GM19023 (cell line): ENCODE measurements around the gene RFX2.
"Not testable (repeated sequence)": the region's sequence is repeated elsewhere in the genome, so short reads cannot be mapped to it uniquely, and the experiment has no call there.

ENCODE experiments used
- ATAC-seq: cut with Tn5 transposase; IDR thresholded peaks from one replicate; pipeline ENCODE4 v1.9.1; 2021; ENCODE audit warnings: mild to moderate bottlenecking, moderate library complexity; ENCODE audit not compliant: unreplicated experiment

The RFX2 gene

GRCh38 chr19:5974721-5975387, 135.4 kb downstream of the RFX2 start:
- no peak for ATAC-seq

DNA sequence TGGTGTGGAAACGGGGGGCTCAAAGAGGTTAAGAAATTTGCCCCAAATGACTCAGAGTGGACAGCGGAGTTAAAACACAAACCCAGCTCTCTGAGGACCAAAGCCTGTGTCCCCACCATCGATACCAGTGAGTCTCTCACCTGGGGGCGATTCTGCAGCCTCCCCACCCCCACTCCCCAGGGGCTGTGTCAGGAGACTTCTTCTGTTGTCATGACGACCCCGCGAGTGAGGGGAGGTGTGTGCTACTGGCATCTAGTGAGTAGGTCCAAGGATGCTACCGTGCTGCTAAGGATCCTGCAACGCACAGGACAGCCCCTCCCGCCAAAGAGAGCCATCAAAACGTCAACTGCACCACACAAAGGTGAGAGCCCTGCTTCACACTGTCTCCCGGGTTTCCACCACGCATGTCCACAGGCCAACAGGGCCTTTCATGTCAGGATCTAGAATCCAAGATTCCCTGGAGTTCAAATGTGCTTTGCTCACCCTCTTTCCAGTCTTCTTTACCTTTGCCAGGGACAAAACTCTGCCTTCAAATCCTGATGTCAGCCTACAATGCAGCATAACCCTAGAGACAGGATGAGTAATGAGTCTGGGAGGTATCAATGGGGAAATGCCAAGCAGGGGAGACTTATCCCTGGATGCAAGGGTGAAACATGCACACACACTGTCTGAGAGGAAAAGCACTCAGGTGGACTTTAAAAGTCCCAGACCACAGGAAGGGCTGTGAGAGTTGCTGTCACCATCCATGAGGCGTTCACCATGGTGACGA, 136.2 kb downstream of the RFX2 start:
- no peak for ATAC-seq

GRCh38 chr19:5973376-5973775, 136.9 kb downstream of the RFX2 start:
- no peak for ATAC-seq

DNA sequence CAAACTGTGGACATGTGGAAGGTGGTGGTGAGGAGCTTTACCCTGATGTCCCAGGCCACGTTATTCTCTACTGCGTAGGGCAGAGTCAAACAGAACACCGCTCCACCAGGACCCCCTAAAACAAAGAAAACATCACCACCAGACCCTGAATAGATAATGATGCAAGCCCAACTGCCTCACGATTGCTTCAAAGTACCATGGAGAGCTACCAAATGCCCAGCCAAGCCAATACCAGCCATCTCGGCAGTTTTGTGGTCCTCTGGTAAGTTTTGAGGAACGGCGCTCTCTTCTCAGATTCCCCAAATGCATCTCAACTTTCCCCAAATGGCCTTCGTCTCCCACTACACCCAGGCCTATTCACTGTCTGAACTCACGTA, 138.0 kb downstream of the RFX2 start:
- no peak for ATAC-seq

- no peak for ATAC-seq
These were observed 138.5 kb downstream of the RFX2 start for GRCh38 chr19:5971714-5972354.

GRCh38 chr19:5969476-5969875, 140.8 kb downstream of the RFX2 start:
- no peak for ATAC-seq

- ATAC-seq, result no peak
These were observed 141.6 kb downstream of the RFX2 start for GRCh38 chr19:5968431-5969373.

- ATAC-seq, result no peak
These were observed 142.3 kb downstream of the RFX2 start for GRCh38 chr19:5967994-5968430.

DNA sequence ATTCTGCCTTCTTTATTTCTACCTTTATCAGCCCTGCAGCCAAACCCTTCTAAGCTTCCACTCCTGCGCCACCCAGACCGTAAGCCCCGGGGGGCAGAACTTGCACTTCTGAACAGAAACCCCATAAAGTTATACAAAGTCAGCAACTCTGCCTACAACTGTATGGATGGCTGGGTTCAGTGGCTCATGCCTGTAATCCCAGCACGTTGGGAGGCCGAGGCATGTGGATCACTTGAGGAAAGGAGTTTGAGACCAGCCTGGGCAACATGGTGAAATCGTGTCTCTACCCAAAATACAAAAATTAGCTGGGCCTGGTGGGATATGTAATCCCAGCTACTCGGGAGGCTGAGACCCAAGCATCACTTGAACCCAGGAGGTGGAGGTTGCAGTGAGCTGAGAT, 142.7 kb downstream of the RFX2 start:
- ATAC-seq, result no peak

DNA sequence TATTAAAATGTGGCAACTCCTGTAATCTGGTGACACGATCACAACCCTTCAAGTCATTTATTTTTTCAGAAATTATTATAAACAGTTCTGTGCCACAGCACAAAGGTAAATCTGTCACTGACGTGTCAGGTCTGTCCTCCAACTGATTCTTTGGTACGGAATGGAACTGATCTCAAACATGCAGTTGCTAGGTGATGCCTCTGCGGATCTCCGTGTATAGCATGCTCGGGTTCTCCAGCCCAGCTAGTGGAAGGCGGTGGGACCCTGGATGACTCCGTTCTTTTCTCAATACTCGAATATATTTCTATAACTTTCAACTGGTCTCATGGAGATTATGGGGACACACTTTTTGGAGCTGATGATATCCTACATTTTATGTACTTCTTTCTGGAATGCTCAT, 143.4 kb downstream of the RFX2 start:
- ATAC-seq, result no peak

DNA sequence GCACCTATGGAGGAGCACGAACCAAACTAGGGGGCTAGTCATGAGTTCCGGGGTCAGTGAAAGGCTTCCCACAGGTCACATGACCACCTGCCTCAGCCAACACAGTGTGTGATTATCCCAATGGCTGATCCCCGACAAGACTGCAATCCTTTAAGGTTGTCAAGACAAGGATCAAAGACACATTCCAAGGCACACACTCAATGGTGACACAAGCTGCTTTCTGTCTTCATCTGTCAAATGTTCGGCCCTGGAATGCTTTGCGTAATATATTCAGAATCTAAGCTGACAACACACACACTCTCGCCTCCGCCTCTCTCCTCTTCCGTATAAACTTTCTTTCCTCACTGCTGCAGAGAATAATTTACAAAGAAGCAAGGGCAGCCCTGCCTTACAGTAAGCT, 144.1 kb downstream of the RFX2 start:
- ATAC-seq, result no peak

GRCh38 chr19:5964816-5965565, 145.3 kb downstream of the RFX2 start:
- no peak for ATAC-seq

- no peak for ATAC-seq
These were observed 146.4 kb downstream of the RFX2 start for GRCh38 chr19:5963855-5964254.

GRCh38 chr19:5963259-5963658, 147.0 kb downstream of the RFX2 start:
- not testable (repeated sequence) for ATAC-seq

DNA sequence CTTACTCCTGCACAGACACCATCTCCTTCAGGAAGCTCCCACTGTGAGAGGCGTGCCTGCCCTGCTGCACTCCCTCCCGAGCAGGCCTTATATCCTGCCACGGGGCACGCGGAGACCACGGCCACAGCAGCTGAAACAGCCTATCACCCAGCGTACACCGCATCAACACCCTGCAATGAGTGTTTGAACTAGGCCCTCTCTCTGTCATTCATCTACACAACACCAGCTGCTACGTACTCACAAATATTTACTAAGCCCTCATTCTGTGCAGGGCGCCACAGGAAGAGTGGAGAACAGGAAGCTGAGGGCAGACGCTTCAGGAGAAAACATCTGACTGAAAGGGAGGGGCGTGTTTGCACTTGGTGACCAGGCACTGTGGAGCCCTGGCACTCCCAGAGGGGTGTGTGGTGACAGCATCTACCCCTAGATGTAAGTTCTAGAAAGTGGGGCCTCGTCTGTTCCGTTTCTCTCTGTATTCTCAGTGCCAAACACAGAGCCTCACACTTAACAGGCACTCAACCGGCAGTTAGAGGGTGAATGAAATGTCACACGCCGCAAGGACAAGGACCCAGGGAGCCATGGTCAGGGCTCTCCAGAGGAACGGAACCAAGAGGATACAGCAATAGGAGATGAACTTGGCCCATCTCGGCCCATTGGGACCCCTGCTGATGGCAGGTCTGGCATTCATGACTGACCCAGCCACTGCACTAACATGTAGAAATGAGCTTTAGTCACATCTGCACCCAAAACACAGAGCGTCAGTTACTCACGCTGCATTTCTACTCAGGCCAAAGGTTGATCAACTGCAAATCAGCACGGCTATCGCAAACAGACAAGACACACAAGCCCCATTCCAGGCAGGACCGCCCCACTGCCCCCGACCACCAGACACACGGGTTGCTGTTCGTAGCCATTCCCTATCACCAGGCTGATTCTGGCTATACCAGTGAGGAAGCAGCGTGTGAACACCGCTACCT, 148.0 kb downstream of the RFX2 start:
- no peak for ATAC-seq

GRCh38 chr19:5961641-5961968, 148.7 kb downstream of the RFX2 start:
- ATAC-seq, result not testable (repeated sequence)

- no peak for ATAC-seq
These were observed 150.0 kb downstream of the RFX2 start for GRCh38 chr19:5960005-5961001.
